ENCODE results near the gene BCAS3. TPM values are rescaled to one million over a fixed set of nuclear protein-coding genes. Genes with fewer than 3 reads are reported as not detected.
A peak's percentile ranks its signal among the peaks of the same experiment; 100 is the strongest.

The BCAS3 gene
- total RNA-seq, 4 donors from 2014 or later = 18.2 to 60.6 (median 23.4) TPM

GRCh38 chr17:61122326-61122913 lies 444.8 kb downstream of the BCAS3 start:
- no peaks in the 10 kb centered on the region for H3K27me3 ChIP-seq
- no peaks in the 10 kb centered on the region for H3K4me1 ChIP-seq
- in situ Hi-C loops (cut with MboI; ENCODE audit: low sequenced_read_pairs in 4 of 4) (no loop called here), intact Hi-C loops (cut with DNase I; ENCODE audit: low total_unique reads) (no loop called here)
- no peaks in the 10 kb centered on the region for H3K9me3 ChIP-seq
- TF ChIP-seq CTCF (IDR thresholded peaks at IDR 0.05 in 4 of 5, conservative IDR thresholded peaks at IDR 0.05 in 1 of 5) (no peak), POLR2A (IDR thresholded peaks at IDR 0.05) (no peak)
- H3K27ac ChIP-seq = no peak overlapping the region
- no peak for DNase-seq
- ATAC-seq = no peak
- H3K36me3 ChIP-seq = no peaks in the 10 kb centered on the region
- no peak overlapping the region for H3K4me3 ChIP-seq

- H3K27ac ChIP-seq = no peak overlapping the region
- intact Hi-C loops (cut with DNase I; ENCODE audit: low total_unique reads) (no loop called here), in situ Hi-C loops (cut with MboI; ENCODE audit: low sequenced_read_pairs in 4 of 4) (no loop called here)
- DNase-seq (no peak), ATAC-seq (no peak)
- no peak overlapping the region for H3K4me3 ChIP-seq
- H3K9me3 ChIP-seq = no peaks in the 10 kb centered on the region
- TF ChIP-seq POLR2A (IDR thresholded peaks at IDR 0.05) = no peak
- TF ChIP-seq CTCF (IDR thresholded peaks at IDR 0.05 in 4 of 5, conservative IDR thresholded peaks at IDR 0.05 in 1 of 5) = no peak
- H3K27me3 ChIP-seq = no peaks in the 10 kb centered on the region
- H3K36me3 ChIP-seq = no peaks in the 10 kb centered on the region
- peaks cover 0 to 7% of the 10 kb centered on the region in 2 donors for H3K4me1 ChIP-seq
Observed at GRCh38 chr17:61124562-61124961, 446.9 kb downstream of the BCAS3 start.

GRCh38 chr17:61126473-61127249 lies 449.0 kb downstream of the BCAS3 start:
- in situ Hi-C loops (cut with MboI; ENCODE audit: low sequenced_read_pairs in 4 of 4) = no loop called here
- no peak for ATAC-seq
- TF ChIP-seq POLR2A (IDR thresholded peaks at IDR 0.05) (no peak), CTCF (IDR thresholded peaks at IDR 0.05 in 4 of 5, conservative IDR thresholded peaks at IDR 0.05 in 1 of 5) (no peak)

GRCh38 chr17:61127960-61128359 lies 450.3 kb downstream of the BCAS3 start:
- Histone ChIP-seq H3K27ac (no peak overlapping the region), H3K36me3 (no peaks in the 10 kb centered on the region), H3K9me3 (no peaks in the 10 kb centered on the region), H3K4me3 (no peak overlapping the region), H3K4me1 (peaks cover 0 to 7% of the 10 kb centered on the region in 2 donors), H3K27me3 (no peaks in the 10 kb centered on the region)
- TF ChIP-seq CTCF (IDR thresholded peaks at IDR 0.05 in 4 of 5, conservative IDR thresholded peaks at IDR 0.05 in 1 of 5) = no peak
- TF ChIP-seq POLR2A (IDR thresholded peaks at IDR 0.05) = no peak
- DNase-seq = no peak
- in situ Hi-C loops (cut with MboI; ENCODE audit: low sequenced_read_pairs in 4 of 4) (no loop called here), intact Hi-C loops (cut with DNase I; ENCODE audit: low total_unique reads) (no loop called here)
- no peak for ATAC-seq

More at GRCh38 chr17:61126473-61127249, 449.0 kb downstream of the BCAS3 start:
- no peak overlapping the region for H3K4me3 ChIP-seq
- peak overlapping the region in 1 of 4 donors; percentile 19 for H3K27ac ChIP-seq
- peaks cover 0 to 7% of the 10 kb centered on the region in 2 donors for H3K4me1 ChIP-seq
- H3K9me3 ChIP-seq = no peaks in the 10 kb centered on the region
- no peak for DNase-seq
- H3K27me3 ChIP-seq = no peaks in the 10 kb centered on the region
- H3K36me3 ChIP-seq = no peaks in the 10 kb centered on the region
- intact Hi-C loops (cut with DNase I; ENCODE audit: low total_unique reads) = no loop called here
